ENCODE measurements around the gene NDRG2.
"Not testable (repeated sequence)": the region's sequence is repeated elsewhere in the genome, so short reads cannot be mapped to it uniquely, and the experiment has no call there.

The NDRG2 gene

GRCh38 chr14:21033133-21033698 lies 8.4 kb upstream of the NDRG2 start:
- DNase-seq: no peak

- no peak for DNase-seq
Observed at GRCh38 chr14:21032326-21033132, 7.7 kb upstream of the NDRG2 start.

GRCh38 chr14:21030531-21030930 lies 5.7 kb upstream of the NDRG2 start:
- DNase-seq: no peak

- no peak for DNase-seq
Observed at GRCh38 chr14:21029917-21030316, 5.1 kb upstream of the NDRG2 start, which contains the start of gene TPPP2. TPPP2 (plus strand) TSS chr14:21030217; CDS start chr14:21030582, 365 bp downstream.

- DNase-seq: no peak
Observed at GRCh38 chr14:21026988-21027315, 2.1 kb upstream of the NDRG2 start.

- no peak for DNase-seq
Observed at GRCh38 chr14:21026274-21026987, 1.6 kb upstream of the NDRG2 start.

- DNase-seq: no peak
Observed at GRCh38 chr14:21025371-21026273, 761 bp upstream of the NDRG2 start.

- peak; percentile 19 for DNase-seq
Observed at GRCh38 chr14:21023817-21024584, 860 bp downstream of the NDRG2 start.

GRCh38 chr14:21023174-21023573 lies 1.7 kb downstream of the NDRG2 start:
- no peak for DNase-seq

GRCh38 chr14:21022686-21023085 lies 2.2 kb downstream of the NDRG2 start:
- no peak for DNase-seq

- no peak for DNase-seq
Observed at GRCh38 chr14:21020977-21021545, 3.8 kb downstream of the NDRG2 start.

- no peak for DNase-seq
Observed at GRCh38 chr14:21019366-21019765, 5.5 kb downstream of the NDRG2 start.

- no peak for DNase-seq
Observed at GRCh38 chr14:21018781-21019180, 6.1 kb downstream of the NDRG2 start.

- DNase-seq: no peak
Observed at GRCh38 chr14:21018286-21018685, 6.6 kb downstream of the NDRG2 start.

- DNase-seq: no peak
Observed at GRCh38 chr14:21017528-21018245, 7.2 kb downstream of the NDRG2 start.

GRCh38 chr14:21016413-21017190 lies 8.3 kb downstream of the NDRG2 start:
- DNase-seq: no peak

- no peak for DNase-seq
Observed at GRCh38 chr14:21015312-21015711, 9.5 kb downstream of the NDRG2 start.

- DNase-seq: peak; percentile 84
Observed at GRCh38 chr14:21014761-21015190, 10.1 kb downstream of the NDRG2 start.

- DNase-seq: no peak
Observed at GRCh38 chr14:21011136-21011535, 13.7 kb downstream of the NDRG2 start.

- DNase-seq: not testable (repeated sequence)
Observed at GRCh38 chr14:21009721-21010120, 15.1 kb downstream of the NDRG2 start.

Data from CD4-positive, alpha-beta T cell treated with Interleukin-10 for 1 hour (primary cell).